Astrocyte of the cerebellum (primary cell): ENCODE results near the gene BBS9.
A peak's percentile ranks its signal among the peaks of the same experiment; 100 is the strongest.
"Not testable (repeated sequence)": the region's sequence is repeated elsewhere in the genome, so short reads cannot be mapped to it uniquely, and the experiment has no call there.

Source experiments
- DNase-seq: peaks from one replicate; pipeline ENCODE4 v3.0.0-alpha.2; 2011; ENCODE audit warnings: low read depth
- H3K4me3 ChIP-seq: 2 replicates; pipeline ENCODE4 v1.5.1; 2011; ENCODE audit warnings: mild to moderate bottlenecking, low read depth, low read length, moderate library complexity
- in situ Hi-C: cut with HindIII; loops from 2 replicates; pipeline ENCODE4 v1.10.0; 2017; ENCODE audit warnings: low sequenced_read_pairs
- TF ChIP-seq, protein P1 (sequence below): IDR thresholded peaks from 2 replicates; pipeline ENCODE4 v1.5.1; 2012; ENCODE audit warnings: low read length, low read depth, moderate library complexity, mild to moderate bottlenecking; ENCODE audit errors: missing control alignments

The BBS9 gene

DNA sequence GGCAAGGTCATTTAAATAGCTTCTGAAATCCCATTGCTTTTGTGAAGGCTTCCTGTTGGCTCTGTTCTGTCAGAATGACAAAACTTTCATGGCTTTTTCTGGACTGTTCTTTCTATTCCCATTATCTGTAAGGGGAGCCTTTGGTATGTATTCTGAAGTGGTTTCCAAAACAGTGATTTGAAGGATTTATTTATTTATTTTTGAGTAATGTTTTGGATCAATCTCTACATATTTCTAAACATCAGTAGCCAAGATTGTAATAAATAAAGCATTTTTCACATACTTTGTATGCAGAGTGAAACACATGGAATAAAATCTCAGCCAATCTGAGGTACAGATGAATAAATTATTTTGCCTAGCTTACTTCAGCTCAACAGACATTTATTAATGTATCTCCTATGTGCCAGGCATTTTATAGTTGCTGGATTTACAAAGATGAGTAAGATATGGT is 121.1 kb downstream of the BBS9 start:
- no peak overlapping the region for H3K4me3 ChIP-seq
- peak; percentile 88 for DNase-seq
- in situ Hi-C loops, result no loop called here
- TF ChIP-seq, protein P1, sequence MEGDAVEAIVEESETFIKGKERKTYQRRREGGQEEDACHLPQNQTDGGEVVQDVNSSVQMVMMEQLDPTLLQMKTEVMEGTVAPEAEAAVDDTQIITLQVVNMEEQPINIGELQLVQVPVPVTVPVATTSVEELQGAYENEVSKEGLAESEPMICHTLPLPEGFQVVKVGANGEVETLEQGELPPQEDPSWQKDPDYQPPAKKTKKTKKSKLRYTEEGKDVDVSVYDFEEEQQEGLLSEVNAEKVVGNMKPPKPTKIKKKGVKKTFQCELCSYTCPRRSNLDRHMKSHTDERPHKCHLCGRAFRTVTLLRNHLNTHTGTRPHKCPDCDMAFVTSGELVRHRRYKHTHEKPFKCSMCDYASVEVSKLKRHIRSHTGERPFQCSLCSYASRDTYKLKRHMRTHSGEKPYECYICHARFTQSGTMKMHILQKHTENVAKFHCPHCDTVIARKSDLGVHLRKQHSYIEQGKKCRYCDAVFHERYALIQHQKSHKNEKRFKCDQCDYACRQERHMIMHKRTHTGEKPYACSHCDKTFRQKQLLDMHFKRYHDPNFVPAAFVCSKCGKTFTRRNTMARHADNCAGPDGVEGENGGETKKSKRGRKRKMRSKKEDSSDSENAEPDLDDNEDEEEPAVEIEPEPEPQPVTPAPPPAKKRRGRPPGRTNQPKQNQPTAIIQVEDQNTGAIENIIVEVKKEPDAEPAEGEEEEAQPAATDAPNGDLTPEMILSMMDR, result no peak

DNA sequence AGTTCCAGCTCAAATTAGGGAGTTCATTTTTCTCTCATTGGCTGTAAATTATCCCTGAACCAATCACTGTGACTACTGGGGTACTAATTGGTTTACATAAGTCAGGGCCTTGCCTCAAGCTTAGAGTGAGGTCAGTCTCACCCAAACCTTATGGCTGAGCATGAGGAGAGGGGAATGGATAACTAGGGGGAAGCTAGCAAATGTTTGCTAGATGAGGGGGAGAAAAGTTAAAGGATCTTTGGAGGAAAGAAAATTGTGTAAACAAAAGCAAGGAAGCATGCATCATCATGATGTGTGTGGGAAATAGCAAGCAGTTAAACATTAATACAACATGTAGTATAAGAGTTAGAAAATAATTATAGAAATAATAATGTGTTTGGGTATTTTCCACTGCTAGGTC is 121.9 kb downstream of the BBS9 start:
- in situ Hi-C loops, result no loop called here
- no peak overlapping the region for H3K4me3 ChIP-seq
- TF ChIP-seq, protein P1, result no peak
- no peak for DNase-seq

DNA sequence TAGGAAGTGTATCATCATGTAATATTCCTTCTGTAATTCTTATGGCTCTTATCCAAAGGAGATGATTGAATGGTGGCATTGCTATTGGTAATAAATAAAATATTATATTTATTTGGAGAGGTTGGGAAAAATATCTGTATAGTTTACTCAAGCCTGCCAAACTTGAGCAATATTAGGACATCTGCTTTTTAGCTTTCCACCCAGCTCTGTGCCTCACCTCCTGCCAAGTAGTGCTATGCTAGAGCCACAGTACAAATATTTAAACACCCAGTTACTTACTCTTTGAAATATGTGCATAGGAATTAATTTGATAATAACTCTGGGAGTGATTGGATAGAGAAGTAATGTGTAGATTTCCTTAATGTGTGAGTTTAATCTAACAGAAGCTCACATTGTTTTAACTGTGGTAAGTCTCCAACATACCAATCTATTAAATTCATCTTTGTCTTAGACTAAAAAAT is 129.2 kb downstream of the BBS9 start:
- in situ Hi-C loops, result no loop called here
- DNase-seq, result no peak
- TF ChIP-seq, protein P1, result no peak
- H3K4me3 ChIP-seq, result no peak overlapping the region

DNA sequence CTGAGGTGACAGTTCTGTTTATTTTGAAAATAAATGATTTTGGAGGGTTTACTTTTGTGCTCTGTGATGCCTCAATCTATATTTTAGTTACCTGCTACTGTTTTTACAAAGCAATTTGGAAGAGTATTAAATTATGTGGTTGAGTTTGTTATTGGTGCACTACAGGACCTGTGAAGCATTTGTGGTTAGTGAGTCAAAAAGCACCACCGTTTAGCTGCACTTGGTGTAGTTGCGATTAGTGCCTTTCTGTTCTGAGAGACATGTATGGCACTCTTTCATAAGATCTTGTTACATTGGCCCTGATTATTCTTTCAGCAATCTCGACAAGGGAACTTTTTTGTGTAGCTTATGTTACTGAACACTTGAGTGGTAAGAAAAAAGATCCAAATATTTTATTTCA is 132.2 kb downstream of the BBS9 start:
- peak; percentile 19 for DNase-seq
- TF ChIP-seq, protein P1, result no peak
- H3K4me3 ChIP-seq, result no peak overlapping the region
- in situ Hi-C loops, result no loop called here

DNA sequence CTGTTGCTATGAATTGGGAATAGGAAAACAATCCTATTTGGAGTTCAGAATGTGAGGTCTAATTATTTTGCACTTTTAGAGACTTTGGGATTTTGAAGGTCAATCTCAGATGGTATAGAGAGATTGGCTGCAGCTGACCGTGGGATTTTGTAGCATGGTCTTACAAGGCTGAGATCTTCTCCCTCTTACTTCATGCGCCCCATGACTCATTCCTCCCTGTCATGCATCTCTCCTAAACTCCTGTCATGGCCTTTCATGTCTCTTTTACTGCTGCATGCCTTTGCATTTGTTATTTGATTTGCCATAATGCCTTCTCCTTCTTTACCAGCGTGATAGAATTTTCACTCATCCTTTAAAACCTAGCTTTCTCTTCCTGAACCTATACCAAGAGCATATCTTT is 133.1 kb downstream of the BBS9 start:
- DNase-seq, result no peak
- in situ Hi-C loops, result no loop called here
- TF ChIP-seq, protein P1, result no peak
- no peak overlapping the region for H3K4me3 ChIP-seq

DNA sequence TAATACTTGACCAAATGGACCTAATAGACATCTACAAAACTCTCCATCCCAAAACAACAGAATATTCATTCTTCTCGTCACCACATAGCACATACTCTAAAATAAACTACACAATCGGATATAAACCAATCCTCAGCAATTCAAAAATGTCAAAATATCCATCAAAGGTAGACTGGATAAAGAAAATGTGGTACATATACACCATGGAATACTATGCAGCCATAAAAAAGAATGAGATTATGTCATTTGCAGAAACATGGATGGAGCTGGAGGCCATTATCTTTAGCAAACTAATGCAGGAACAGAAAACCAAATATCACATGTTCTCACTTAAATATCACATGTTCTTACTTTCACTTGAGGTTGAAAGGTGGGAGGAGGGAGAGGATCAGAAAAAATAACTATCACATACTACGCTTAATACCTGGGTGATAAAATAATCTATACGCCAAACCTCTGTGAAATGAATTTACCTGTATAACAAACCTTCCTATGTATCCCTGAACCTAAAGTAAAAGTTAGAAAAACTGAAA is 142.5 kb downstream of the BBS9 start:
- H3K4me3 ChIP-seq, in situ Hi-C loops, DNase-seq: not testable (repeated sequence)

DNA sequence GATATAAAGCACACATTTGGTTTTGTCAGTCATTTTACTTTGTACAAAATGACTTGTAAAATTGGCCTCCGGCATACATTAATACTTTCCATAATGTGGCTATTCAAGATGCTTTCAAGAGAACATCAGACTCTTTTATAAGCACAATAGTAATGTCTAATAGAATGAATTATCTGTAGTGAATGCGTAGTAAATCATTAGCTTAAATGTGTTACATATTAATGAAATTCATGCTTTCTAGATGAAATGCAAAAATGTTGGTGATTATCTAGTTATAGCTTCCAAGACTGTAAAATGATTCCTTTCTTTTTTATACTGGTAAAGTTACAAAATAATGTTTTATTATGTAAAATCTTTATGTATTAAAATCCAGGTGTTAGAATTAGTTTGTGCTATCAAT is 144.0 kb downstream of the BBS9 start:
- no peak overlapping the region for H3K4me3 ChIP-seq
- TF ChIP-seq, protein P1, result no peak
- no peak for DNase-seq
- in situ Hi-C loops, result no loop called here
